MCF 10A (cell line): ENCODE measurements around the gene MYOF. TPM values are rescaled to one million over a fixed set of nuclear protein-coding genes. Genes with fewer than 3 reads are reported as not detected.
"Not testable (repeated sequence)": the region's sequence is repeated elsewhere in the genome, so short reads cannot be mapped to it uniquely, and the experiment has no call there.

Experiments used
- BruUV-seq: library from RNA; stranded (reverse); fragments of 400-500 nt; replicated peaks from 2 replicates; lab custom pipeline; 2021; lab: Mats Ljungman, UMichigan
- CTCF ChIA-PET: fragments of 300-600 bp; sonication (Branson Sonifier 250); formaldehyde crosslinking; extraction: SDS; loops from one replicate; lab custom pipeline; 2021; ENCODE audit warnings: antibody characterized with exemption, inconsistent platforms; lab: Yijun Ruan, JAX
- POLR2A ChIA-PET: fragments of 300-600, 350-650 bp; sonication (Branson Sonifier 250); formaldehyde crosslinking; extraction: SDS; loops from one replicate; lab custom pipeline; 2020; ENCODE audit warnings: antibody characterized with exemption, inconsistent platforms; lab: Yijun Ruan, JAX
- DNase-seq: peaks from one replicate; pipeline ENCODE4 v3.0.0-alpha.2; 2018; ENCODE audit not compliant: unreplicated experiment
- H3K27ac Mint-ChIP-seq: one replicate; pipeline ENCODE4 v1.8.0; 2022; ENCODE audit warnings: mild to moderate bottlenecking, low read depth, mixed read lengths; ENCODE audit not compliant: unreplicated experiment
- H3K27me3 Mint-ChIP-seq: one replicate; pipeline ENCODE4 v1.8.0; 2022; ENCODE audit warnings: mixed read lengths; ENCODE audit not compliant: insufficient read depth, unreplicated experiment
- H3K36me3 Mint-ChIP-seq: one replicate; pipeline ENCODE4 v1.8.0; 2022; ENCODE audit warnings: mild to moderate bottlenecking, moderate library complexity, mixed read lengths; ENCODE audit not compliant: insufficient read depth, unreplicated experiment
- H3K4me1 Mint-ChIP-seq: one replicate; pipeline ENCODE4 v1.8.0; 2022; ENCODE audit warnings: mixed read lengths; ENCODE audit not compliant: insufficient read depth, unreplicated experiment
- H3K4me3 Mint-ChIP-seq: one replicate; pipeline ENCODE4 v1.8.0; 2022; ENCODE audit warnings: mild to moderate bottlenecking, moderate library complexity, mixed read lengths; ENCODE audit not compliant: unreplicated experiment
- H3K9me3 Mint-ChIP-seq: one replicate; pipeline ENCODE4 v1.8.0; 2022; ENCODE audit warnings: mixed read lengths; ENCODE audit not compliant: unreplicated experiment
- intact Hi-C: fragments of 100-400 bp; cut with micrococcal nuclease; formaldehyde crosslinking; loops from 2 replicates; pipeline ENCODE4 v1.14.1; 2022
- total RNA-seq: library from RNA; stranded (reverse); gene quantifications from 2 replicates; pipeline ENCODE4 v1.2.3, GENCODE V29; 2022
- TF ChIP-seq, protein P1 (sequence below): fragments of 200-600 bp; IDR thresholded peaks from one replicate; pipeline ENCODE4 v1.8.0; 2022; ENCODE audit warnings: antibody characterized with exemption, mild to moderate bottlenecking; ENCODE audit not compliant: unreplicated experiment

MYOF gene
- total RNA-seq, 1 experiment from 2014 or later = 167 TPM

DNA sequence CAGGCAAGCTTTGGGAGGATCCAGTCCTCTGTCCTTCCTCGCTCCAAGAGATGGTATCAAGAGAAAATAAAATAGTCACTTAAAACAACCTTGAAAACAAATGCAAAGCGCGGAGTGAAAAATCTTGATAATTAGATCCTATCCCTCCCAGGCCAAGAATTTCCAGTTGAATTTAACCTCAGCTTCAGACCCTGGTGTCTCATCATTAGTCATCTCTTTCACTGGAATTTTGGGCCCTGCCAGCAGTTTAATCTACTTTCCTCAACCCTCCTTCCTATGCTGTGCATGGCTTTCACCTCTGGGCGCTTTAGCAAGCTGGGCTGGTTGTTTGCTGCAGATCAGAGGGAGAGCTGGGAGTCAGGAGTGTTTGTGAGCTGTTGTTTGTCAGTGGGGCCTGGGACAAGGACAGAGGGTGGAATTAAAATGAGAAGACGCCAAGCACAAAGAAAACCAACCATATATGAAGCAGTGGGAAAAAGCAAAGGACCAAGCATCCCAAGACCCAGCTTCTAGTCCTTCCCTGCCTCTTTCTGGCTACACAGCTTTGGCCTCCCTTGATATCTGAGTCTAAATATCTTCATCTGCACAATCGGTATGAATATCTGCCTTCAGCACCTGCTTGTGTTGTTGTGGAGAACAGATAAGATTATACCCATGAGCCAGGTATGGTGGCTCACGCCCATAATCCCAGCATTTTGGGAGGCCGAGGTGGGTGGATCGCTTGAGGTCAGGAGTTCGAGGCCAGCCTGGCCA is 13.5 kb downstream of the MYOF start:
- peaks cover 54% of the 10 kb centered on the region for H3K4me1 Mint-ChIP-seq
- no peaks in the 10 kb centered on the region for H3K27me3 Mint-ChIP-seq
- H3K9me3 Mint-ChIP-seq = no peaks in the 10 kb centered on the region
- ChIA-PET CTCF (interaction anchor here (0.6 to 18.2 kb wide), 8 partner anchors 12 to 1433 kb away, joined by 3 to 178 read pairs (median 6); partner anchors contain the start of gene MYOF), POLR2A (interaction anchor here (1.1 to 39.8 kb wide), 6 partner anchors 1 to 92 kb away, joined by 3 to 2342 read pairs (median 20); partner anchors contain the start of gene MYOF)
- intact Hi-C loops = no loop called here
- H3K27ac Mint-ChIP-seq = peak overlapping the region; percentile 85
- H3K4me3 Mint-ChIP-seq = peak overlapping the region; percentile 52
- TF ChIP-seq, protein P1, sequence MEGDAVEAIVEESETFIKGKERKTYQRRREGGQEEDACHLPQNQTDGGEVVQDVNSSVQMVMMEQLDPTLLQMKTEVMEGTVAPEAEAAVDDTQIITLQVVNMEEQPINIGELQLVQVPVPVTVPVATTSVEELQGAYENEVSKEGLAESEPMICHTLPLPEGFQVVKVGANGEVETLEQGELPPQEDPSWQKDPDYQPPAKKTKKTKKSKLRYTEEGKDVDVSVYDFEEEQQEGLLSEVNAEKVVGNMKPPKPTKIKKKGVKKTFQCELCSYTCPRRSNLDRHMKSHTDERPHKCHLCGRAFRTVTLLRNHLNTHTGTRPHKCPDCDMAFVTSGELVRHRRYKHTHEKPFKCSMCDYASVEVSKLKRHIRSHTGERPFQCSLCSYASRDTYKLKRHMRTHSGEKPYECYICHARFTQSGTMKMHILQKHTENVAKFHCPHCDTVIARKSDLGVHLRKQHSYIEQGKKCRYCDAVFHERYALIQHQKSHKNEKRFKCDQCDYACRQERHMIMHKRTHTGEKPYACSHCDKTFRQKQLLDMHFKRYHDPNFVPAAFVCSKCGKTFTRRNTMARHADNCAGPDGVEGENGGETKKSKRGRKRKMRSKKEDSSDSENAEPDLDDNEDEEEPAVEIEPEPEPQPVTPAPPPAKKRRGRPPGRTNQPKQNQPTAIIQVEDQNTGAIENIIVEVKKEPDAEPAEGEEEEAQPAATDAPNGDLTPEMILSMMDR = no peak
- no TSS peak for BruUV-seq
- peak; percentile 93 for DNase-seq
- H3K36me3 Mint-ChIP-seq = peaks cover 34% of the 10 kb centered on the region

DNA sequence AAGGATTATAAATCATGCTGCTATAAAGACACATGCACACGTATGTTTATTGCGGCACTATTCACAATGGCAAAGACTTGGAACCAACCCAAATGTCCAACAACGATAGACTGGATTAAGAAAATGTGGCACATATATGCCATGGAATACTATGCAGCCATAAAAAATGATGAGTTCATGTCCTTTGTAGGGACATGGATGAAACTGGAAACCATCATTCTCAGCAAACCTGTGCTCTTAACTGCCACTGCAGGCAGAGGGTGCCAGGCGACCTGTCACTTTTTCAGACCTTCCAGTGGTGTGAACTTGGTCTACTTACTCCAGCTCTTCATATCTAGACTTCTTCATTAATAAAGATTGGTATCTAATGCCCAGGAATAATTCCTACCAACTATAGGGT is 14.5 kb downstream of the MYOF start:
- POLR2A ChIA-PET = interaction anchor here (0.6 to 39.8 kb wide), 6 partner anchors 0 to 91 kb away, joined by 3 to 2342 read pairs (median 20); partner anchors contain the start of gene MYOF
- H3K9me3 Mint-ChIP-seq, BruUV-seq, H3K27me3 Mint-ChIP-seq, intact Hi-C loops, DNase-seq: not testable (repeated sequence)
- Mint-ChIP-seq H3K27ac (peak overlapping the region; percentile 85), H3K4me1 (peaks cover 59% of the 10 kb centered on the region), H3K4me3 (peak overlapping the region; percentile 52), H3K36me3 (peaks cover 38% of the 10 kb centered on the region)
- CTCF ChIA-PET = interaction anchor here (0.9 to 18.2 kb wide), 5 partner anchors 13 to 91 kb away, joined by 3 to 178 read pairs (median 12); partner anchors contain the start of gene MYOF

DNA sequence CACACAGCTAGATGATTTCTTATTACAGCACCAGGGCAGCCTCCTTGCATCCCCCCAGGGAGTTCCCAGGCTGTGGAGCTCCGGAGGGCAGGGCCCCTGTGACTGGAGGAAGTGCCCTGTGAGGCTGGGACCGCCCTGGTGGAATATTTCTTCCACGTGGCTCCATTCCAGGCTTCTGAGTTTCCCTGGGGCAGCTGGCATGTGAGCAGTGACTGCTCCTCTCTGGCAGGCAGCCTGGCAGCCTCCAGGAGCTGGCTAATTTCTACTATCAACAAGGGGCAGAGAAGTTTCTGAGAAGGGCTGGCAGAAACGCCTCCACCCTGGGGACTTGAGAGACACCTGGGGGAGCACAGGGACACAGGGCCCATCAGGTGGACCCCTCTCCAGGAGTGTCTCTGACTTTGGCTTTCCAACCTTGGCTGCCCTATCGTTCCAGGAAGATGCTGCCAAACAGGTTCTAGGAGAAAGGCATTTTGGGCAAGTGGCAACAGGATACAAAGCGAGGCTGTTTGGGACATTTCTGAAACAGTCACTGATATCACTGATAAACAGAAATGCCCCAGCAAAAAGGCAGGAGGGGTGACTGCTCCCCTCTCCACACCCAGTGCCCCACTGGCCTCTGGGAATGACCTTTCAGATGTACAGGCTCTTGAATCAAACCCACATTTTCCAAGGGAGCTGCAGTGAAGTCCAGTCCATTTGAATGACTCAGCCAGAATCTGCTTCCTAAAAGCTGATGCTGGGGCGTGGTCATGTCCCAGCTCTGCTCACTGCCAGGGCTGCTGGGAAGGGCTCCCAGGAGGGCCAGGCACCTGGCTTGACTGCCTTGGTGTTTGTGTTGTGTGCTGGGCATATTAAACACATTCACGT is 16.1 kb downstream of the MYOF start:
- peak; percentile 98 for DNase-seq
- Mint-ChIP-seq H3K27ac (peak overlapping the region; percentile 85), H3K4me3 (peak overlapping the region; percentile 52), H3K4me1 (peaks cover 68% of the 10 kb centered on the region), H3K27me3 (no peaks in the 10 kb centered on the region), H3K9me3 (no peaks in the 10 kb centered on the region), H3K36me3 (peaks cover 36% of the 10 kb centered on the region)
- intact Hi-C loops = loop anchor here (1.0 kb wide), 2 partner anchors 15 to 28 kb away; no protein-coding TSS in a partner anchor
- BruUV-seq = TSS peak; percentile 74
- TF ChIP-seq, protein P1 = no peak
- POLR2A ChIA-PET = interaction anchor here (0.6 to 39.8 kb wide), 12 partner anchors 2 to 213 kb away, joined by 3 to 2342 read pairs (median 5); partner anchors contain the start of genes CEP55 and MYOF
- CTCF ChIA-PET = interaction anchor here (0.6 to 18.2 kb wide), 11 partner anchors 9 to 573 kb away, joined by 3 to 178 read pairs (median 4); partner anchors contain the start of gene MYOF

DNA sequence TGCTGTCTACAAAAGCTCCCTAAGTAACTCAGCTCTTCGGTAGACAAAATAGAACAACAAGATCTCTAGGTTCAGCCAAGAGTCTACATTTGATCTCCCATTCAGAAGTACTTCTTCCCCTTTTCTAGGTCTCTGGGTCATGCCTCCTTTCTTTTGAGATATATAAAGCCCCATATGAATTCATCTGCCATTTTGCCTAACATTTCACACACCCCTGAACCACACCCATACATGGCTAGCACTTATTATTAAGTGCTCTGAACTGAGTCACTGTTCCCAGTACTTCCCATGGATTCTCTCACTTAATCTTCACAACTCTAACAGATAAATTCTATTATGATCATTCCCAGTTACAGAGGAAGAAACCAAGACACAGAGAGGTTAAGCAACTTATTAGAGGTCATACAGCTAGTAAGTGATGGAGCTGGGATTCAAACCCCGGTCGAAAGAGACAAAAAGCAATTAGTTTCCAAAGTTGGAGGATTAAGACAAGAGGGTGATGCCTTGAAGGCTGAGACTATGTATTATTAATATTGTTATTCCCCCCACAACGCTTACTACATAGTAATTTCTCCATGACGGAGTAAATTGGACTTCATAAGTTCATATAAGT is 17.3 kb downstream of the MYOF start:
- ChIA-PET POLR2A (interaction anchor here (0.6 to 39.8 kb wide), 9 partner anchors 3 to 1226 kb away, joined by 3 to 2342 read pairs (median 6); partner anchors contain the start of gene MYOF), CTCF (interaction anchor here (0.6 to 18.2 kb wide), 12 partner anchors 8 to 874 kb away, joined by 3 to 178 read pairs (median 4); partner anchors contain the start of gene MYOF)
- peak; percentile 49 for DNase-seq
- no peaks in the 10 kb centered on the region for H3K9me3 Mint-ChIP-seq
- H3K27ac Mint-ChIP-seq = peak overlapping the region; percentile 85
- H3K4me3 Mint-ChIP-seq = peak overlapping the region; percentile 20
- peaks cover 64% of the 10 kb centered on the region for H3K4me1 Mint-ChIP-seq
- BruUV-seq = no TSS peak
- TF ChIP-seq, protein P1 = no peak
- intact Hi-C loops = no loop called here
- H3K36me3 Mint-ChIP-seq = peaks cover 36% of the 10 kb centered on the region
- H3K27me3 Mint-ChIP-seq = no peaks in the 10 kb centered on the region
